ENCODE results near the gene SLC30A2.

Gene SLC30A2

DNA sequence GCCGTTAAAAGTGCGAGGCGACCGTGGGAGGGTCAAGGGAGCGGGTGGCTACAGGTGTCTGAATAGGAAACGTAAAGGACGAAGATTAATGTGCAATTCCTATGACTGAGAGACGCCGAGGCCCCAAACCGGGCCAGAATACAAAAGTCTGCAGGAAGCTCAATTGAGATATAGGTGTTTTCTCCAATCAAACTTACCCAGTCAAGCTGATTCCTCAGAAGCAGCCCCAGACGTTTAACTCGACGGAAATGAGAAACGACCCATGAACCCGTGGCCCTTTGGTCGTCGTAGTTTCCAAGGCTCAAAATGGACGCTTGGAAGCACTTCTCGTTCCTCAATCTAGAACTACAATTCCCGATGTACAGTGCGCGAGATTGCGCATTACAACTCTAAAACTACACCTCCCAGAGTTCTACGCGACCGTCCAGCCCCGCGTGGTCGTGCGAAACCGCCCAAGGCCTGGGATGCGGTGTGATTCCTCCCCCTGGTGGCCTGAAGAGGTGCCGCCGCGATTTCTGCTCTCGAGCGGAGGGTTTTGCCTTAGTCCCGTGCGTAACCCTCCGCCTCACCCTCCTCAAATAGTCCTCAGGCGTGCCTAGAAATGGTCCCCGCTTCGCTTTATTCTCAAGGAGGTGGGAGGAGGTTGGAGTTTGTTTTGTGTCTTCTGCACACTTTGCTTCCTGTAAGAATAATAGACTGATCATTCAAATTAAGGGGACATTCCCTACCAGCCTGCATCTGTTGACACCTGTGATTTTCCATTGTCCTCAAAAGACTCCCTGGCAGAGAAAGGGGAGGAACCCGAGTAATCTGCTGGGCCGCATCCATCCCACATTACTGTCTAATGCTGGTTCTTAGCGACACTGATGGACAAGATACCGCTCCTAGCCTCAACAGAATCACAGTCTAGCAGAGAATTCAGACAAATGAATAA, 47.8 kb downstream of the SLC30A2 start, which contains the start of gene PAFAH2:
TSS of gene PAFAH2 (minus strand) at position 236 of the 934 bp plus-strand sequence. CDS start 7,247 bp downstream, outside the sequence.
- peak; percentile 98 for DNase-seq
- Mint-ChIP-seq H3K36me3 (peaks cover 8% of the 10 kb centered on the region), H3K27me3 (peaks cover 13% of the 10 kb centered on the region), H3K4me1 (peaks cover 33% of the 10 kb centered on the region), H3K27ac (peak within 1 kb of the TSS; percentile 98), H3K4me3 (peak within 1 kb of the TSS; percentile 96), H3K9me3 (no peaks in the 10 kb centered on the region)
- CTCF ChIA-PET = interaction anchor here (0.7 to 7.4 kb wide), 20 partner anchors 9 to 179 kb away, joined by 3 to 213 read pairs (median 5); partner anchors contain the start of genes MTFR1L and STMN1

DNA sequence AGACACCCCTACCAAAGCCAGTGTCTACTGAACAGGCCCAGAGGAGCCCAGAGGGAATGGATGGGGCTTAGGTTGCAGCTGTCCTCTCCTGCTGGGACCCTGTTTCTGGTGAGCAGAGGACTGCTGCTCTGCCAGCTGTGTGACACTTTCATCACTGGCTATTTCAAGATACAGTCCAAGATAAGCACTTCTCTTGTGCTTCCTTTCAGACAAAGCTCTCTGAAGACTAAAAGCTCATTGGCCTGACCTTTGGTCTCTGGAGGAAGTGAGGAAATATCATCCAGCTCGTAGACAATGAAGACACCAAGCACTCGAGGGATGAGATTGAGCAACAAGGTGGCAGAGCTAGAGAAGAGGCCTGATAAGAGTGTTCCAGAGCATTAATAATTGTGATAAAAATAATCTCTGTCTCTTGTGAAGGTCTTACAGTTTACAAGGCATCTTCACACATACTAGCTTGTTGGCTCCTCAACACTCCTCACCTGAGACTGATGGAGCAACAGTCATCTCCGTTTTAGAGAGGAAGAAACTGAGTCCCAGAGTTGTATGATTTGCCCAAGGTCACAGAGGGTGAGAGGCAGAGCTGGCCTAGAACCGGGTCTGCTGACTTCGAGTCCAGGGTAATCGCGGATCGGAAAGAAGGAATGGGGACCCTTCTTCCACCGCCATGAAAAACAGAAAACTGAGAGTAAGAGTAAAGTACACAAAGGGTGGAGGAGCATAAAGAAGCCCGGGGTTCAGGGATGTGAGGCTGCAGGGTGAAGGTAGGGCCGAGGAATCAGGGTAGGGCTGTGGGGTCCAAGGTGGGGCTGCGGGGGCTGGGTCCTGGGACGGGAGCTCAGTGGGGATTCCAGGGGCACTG, 48.7 kb downstream of the SLC30A2 start:
- Mint-ChIP-seq H3K4me1 (peaks cover 41% of the 10 kb centered on the region), H3K9me3 (no peaks in the 10 kb centered on the region), H3K36me3 (peaks cover 8% of the 10 kb centered on the region), H3K27ac (peak overlapping the region; percentile 98), H3K27me3 (peaks cover 13% of the 10 kb centered on the region), H3K4me3 (peak overlapping the region; percentile 96)
- DNase-seq = no peak
- CTCF ChIA-PET = interaction anchor here (0.6 to 5.5 kb wide), 22 partner anchors 8 to 178 kb away, joined by 3 to 213 read pairs (median 3); partner anchors contain the start of genes MTFR1L and STMN1

DNA sequence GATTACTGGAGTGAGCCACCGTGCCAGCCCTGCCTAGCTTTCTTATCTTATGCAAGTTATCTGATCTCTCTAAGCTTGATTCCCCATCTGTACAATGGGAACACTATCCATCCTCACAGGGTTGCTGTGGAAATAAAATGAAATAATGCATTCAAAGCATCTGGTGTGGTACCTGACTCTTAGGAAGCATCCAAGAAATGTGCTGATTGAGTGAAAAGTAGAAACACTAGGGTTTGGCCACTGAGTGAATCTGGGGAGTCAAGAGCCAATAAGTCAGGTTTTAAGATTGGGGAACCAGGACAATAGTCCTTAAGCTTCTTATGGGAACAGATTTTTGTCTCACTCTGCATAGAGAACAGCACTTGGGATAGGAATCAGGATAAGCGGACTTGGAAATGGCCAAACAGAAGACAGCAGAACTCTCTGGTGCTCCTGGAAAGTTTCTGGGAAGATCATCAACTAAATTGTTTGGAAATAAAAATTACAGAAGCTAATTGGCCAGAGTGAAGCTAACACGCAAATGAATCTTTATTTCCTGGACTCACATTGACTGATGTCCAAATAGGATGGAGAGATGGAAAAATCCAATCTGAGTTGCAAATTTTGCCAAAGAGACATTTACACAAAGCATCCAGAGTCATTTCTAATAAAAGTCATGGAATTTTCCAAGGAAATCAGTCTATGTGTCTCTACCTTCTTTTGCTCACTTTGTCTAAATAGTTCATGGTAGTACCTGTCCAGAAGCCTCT, 51.3 kb downstream of the SLC30A2 start:
- Mint-ChIP-seq H3K4me1 (peaks cover 64% of the 10 kb centered on the region), H3K9me3 (no peaks in the 10 kb centered on the region), H3K4me3 (no peak overlapping the region)

DNA sequence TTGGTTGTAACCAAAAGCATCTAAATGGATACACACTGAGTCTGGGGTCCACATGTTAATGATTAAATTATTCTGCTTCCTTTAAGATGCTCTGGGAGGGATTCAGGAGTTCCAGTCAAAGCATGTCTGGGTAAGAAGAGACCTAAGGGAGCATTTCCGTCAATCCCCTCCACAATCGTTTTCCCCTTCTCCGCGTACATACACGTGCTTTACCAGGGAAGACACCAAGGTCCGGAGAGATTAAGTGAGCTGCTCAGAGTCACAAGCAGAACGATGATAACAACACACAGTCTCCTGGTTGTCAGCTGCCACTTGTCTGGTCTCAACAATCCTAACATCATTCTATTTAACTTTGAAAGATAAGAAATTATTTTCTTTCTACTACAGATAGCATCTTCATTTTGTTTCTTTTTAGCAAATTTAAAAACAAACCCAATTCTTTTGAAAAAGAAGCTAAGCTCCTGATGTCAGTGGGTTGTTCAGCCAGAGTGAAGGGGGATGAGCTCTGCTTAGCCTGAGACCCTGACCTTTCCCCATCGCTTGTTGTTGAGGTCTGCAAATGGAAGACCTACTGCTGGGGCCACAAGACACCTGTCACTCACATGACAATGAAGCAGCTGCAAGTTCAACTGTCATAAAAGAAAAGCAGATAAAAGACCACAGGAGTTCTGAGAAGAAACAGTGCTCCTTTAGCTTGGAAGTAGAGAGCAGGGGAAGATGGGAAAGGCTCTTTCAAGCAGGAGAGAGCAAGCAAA, 52.5 kb downstream of the SLC30A2 start:
- no peak overlapping the region for H3K27ac Mint-ChIP-seq
- CTCF ChIA-PET = interaction anchor here (5.5 kb wide), 1 partner anchor 97 kb away, joined by 213 read pairs; no protein-coding TSS in a partner anchor
- DNase-seq = no peak
- H3K4me1 Mint-ChIP-seq = peaks cover 68% of the 10 kb centered on the region
- peaks cover 15% of the 10 kb centered on the region for H3K36me3 Mint-ChIP-seq
- peaks cover 4% of the 10 kb centered on the region for H3K27me3 Mint-ChIP-seq
- H3K9me3 Mint-ChIP-seq = no peaks in the 10 kb centered on the region
- no peak overlapping the region for H3K4me3 Mint-ChIP-seq

More for the DNA sequence above, 51.3 kb downstream of the SLC30A2 start:
- H3K36me3 Mint-ChIP-seq = peaks cover 9% of the 10 kb centered on the region
- CTCF ChIA-PET = interaction anchor here (1.5 to 5.5 kb wide), 2 partner anchors 23 to 98 kb away, joined by 5 to 213 read pairs; no protein-coding TSS in a partner anchor
- H3K27ac Mint-ChIP-seq = no peak overlapping the region
- H3K27me3 Mint-ChIP-seq = peaks cover 4% of the 10 kb centered on the region
- DNase-seq = no peak

DNA sequence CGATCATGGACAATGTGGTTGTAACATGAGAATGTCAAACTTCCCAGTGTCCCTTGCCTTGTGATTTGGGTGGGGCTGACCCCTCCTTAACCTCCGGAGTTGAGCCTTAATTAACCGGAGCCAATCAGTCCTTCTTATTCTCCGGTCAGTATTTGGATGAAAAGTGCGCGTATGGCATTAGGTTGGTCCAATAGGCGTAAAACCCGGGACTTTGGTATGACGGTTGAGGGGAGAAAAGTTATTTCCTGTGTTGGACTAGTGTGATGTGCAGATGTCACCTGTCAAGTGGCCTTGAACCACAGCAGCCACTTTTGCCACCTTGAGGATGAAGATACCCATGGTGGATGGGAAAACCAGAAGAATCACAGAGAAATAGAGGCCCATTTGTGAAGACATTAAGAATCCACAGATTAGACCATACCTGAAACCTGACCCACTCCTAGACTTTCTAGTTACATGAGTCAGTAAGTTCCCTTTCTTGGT, 53.2 kb downstream of the SLC30A2 start:
- DNase-seq = no peak
- no peak overlapping the region for H3K4me3 Mint-ChIP-seq
- H3K27me3 Mint-ChIP-seq = no peaks in the 10 kb centered on the region
- H3K36me3 Mint-ChIP-seq = peaks cover 21% of the 10 kb centered on the region
- CTCF ChIA-PET = interaction anchor here (5.5 to 6.3 kb wide), 2 partner anchors 96 to 98 kb away, joined by 54 to 213 read pairs; no protein-coding TSS in a partner anchor
- peaks cover 70% of the 10 kb centered on the region for H3K4me1 Mint-ChIP-seq
- no peaks in the 10 kb centered on the region for H3K9me3 Mint-ChIP-seq
- no peak overlapping the region for H3K27ac Mint-ChIP-seq

DNA sequence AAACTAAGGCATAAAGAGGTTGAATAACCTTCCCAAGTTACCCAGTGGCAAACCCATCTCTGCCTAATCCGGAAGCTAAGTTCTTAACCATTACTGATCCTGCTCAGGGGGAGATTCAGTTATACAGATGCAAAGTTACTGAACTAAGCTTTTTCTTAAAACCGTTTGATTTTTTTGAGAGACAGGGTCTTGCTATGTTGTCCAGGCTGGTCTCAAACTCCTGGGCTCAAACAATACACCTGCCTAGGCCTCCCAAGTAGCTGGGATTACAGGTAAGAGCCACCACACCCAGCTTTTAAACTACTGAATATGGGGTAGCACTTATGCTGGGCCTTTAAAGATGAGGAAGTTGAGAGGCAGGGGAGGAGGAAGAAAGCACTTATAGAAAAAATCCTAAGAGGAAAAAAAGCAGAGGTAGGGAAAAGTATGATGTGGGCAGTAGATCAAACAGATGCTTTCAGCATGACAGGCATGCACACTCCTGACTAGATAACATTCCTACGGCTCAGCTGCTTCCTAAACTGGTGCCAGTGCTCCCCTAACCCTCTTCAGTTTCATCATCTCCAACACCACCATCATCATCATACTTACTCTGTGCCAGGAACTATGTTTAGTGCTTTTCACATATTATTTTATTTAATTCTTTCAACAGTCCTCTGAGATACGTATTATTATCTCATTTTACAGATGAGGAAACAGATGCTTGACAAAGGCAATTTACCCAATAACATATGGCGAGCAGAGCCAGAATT, 53.8 kb downstream of the SLC30A2 start:
- peaks cover 26% of the 10 kb centered on the region for H3K36me3 Mint-ChIP-seq
- CTCF ChIA-PET = interaction anchor here (6.3 kb wide), 1 partner anchor 97 kb away, joined by 54 read pairs; no protein-coding TSS in a partner anchor
- H3K27ac Mint-ChIP-seq = no peak overlapping the region
- peaks cover 68% of the 10 kb centered on the region for H3K4me1 Mint-ChIP-seq
- no peaks in the 10 kb centered on the region for H3K27me3 Mint-ChIP-seq
- H3K9me3 Mint-ChIP-seq = no peaks in the 10 kb centered on the region
- DNase-seq = no peak
- H3K4me3 Mint-ChIP-seq = no peak overlapping the region

DNA sequence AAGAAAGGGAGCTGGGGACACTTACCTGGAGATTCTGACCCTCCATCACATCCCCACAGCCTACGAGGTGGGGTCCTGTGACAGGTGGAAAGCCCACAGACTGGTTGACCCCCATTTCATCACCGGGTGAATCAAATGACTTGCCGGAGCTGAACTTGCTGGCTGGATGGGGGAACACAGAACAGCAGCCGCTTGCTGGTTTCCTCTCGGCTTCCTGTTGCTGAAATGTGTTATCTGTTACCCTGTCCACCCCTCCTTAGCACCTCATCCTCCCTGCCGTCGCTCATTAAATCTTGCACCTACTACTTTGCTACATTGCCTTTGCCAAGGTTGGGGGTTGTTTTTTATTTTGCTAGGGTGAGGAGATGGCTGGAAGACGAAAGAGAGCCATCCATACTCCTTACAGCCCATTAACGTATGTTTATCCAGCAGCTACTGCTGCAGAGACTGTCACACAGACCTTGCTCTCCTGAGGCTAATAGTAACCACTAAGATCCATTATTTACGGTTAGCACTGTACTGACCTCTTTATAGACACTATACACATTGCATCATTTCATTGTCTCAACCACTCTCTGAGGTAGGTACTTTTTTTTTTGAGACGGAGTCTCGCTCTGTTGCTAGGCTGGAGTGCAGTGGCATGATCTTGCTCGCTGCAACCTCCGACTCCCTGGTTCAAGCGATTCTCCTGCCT, 55.1 kb downstream of the SLC30A2 start:
- peak; percentile 66 for DNase-seq
- Mint-ChIP-seq H3K36me3 (peaks cover 31% of the 10 kb centered on the region), H3K9me3 (no peaks in the 10 kb centered on the region), H3K27me3 (no peaks in the 10 kb centered on the region), H3K4me3 (peak overlapping the region; percentile 78), H3K27ac (peak overlapping the region; percentile 87), H3K4me1 (peaks cover 66% of the 10 kb centered on the region)
- CTCF ChIA-PET = interaction anchor here (0.9 to 6.3 kb wide), 5 partner anchors 19 to 96 kb away, joined by 3 to 54 read pairs (median 3); no protein-coding TSS in a partner anchor

DNA sequence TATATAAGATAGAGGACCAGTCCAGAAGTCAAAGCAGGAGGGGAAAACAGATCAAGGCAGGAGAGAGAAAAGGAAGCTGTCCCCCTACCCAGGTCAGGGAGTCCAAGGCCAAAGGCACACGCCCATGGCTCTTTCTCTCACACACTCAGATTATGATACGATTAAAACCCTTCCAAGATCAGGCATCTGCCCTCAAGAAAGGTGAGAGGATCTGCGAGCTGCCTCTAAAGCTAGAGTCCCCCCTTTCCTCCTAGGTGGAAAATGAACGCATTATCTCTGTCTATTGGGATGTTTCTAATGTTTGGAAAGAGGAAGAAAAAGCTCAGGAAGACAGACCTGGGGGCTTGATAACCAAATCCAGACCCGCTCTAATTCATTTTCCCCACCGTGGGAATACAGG, 55.7 kb downstream of the SLC30A2 start:
- Mint-ChIP-seq H3K27ac (peak overlapping the region; percentile 87), H3K9me3 (no peaks in the 10 kb centered on the region), H3K4me3 (peak overlapping the region; percentile 78), H3K4me1 (peaks cover 70% of the 10 kb centered on the region), H3K27me3 (no peaks in the 10 kb centered on the region), H3K36me3 (peaks cover 36% of the 10 kb centered on the region)
- DNase-seq = no peak
- CTCF ChIA-PET = interaction anchor here (0.9 to 6.3 kb wide), 6 partner anchors 7 to 95 kb away, joined by 3 to 54 read pairs (median 4); partner anchors contain the start of gene PAFAH2

DNA sequence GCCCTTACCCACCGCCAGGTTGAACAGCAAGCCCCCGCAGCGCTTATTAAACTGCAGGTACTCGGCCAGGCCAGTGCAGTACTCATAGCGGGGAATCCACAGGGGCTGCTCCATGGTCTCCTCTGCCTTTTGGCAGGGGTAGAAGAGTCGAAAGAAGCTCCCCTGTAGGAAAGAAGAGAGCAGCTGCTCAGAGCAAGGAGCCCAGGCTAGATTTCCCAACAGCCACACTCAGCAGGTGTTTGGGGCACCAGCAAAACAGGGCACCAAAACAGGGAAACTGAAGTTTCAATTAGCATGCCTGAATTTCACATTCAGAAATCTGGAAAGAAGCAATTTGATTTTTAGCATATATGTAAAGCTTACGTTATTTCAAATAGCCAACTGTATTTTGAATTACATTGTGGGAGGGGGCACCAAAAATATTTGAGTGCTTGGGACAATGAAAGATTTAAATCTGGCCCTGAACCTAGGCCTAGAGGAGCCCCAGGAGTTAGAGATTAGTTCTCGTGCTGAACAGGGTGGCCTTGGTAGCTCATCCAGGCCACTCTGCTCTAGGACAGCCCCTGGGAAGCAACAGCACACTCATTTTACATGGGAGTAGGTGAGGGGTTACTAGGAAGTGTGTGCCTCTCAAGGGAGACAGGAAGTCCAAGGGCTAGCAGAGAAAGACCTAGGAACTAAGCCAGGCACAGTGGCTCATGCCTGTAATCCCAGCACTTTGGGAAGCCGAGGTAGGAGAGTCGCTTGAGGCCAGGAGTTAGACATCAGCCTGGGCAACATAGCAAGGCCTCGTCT, 56.3 kb downstream of the SLC30A2 start:
- Mint-ChIP-seq H3K4me3 (peak overlapping the region; percentile 78), H3K9me3 (no peaks in the 10 kb centered on the region), H3K4me1 (peaks cover 70% of the 10 kb centered on the region), H3K27ac (peak overlapping the region; percentile 87), H3K36me3 (peaks cover 35% of the 10 kb centered on the region), H3K27me3 (no peaks in the 10 kb centered on the region)
- CTCF ChIA-PET = interaction anchor here (0.9 to 6.3 kb wide), 6 partner anchors 8 to 95 kb away, joined by 3 to 54 read pairs (median 4); partner anchors contain the start of gene PAFAH2
- DNase-seq = no peak

DNA sequence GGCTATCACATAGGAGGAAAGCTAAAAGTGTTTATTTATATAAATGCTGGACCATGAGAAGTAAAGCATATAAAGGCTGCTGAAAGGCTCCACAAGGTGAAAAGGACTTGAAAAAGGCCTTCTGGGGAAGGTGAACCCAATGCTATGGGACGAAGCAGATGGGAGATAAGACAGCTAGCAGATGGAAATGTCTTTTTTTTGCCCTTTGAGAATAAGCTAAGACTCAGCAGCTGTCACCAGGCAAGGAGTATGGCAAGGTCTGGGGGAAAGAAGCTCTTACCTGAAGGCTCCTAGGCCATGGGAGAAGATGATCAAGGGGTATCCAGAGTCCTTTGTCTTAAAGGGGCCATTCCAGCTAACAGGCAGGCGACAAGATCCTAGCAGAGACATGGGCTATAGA, 58.0 kb downstream of the SLC30A2 start:
- no peak for DNase-seq
- CTCF ChIA-PET = interaction anchor here (1.0 to 6.3 kb wide), 2 partner anchors 93 to 190 kb away, joined by 3 to 54 read pairs; no protein-coding TSS in a partner anchor
- H3K9me3 Mint-ChIP-seq = no peaks in the 10 kb centered on the region
- no peak overlapping the region for H3K27ac Mint-ChIP-seq
- H3K27me3 Mint-ChIP-seq = no peaks in the 10 kb centered on the region
- H3K4me1 Mint-ChIP-seq = peaks cover 59% of the 10 kb centered on the region
- H3K36me3 Mint-ChIP-seq = peaks cover 44% of the 10 kb centered on the region
- H3K4me3 Mint-ChIP-seq = no peak overlapping the region
